MCF 10A (cell line): ENCODE results near the gene FHL3. TPM values are rescaled to one million over a fixed set of nuclear protein-coding genes. Genes with fewer than 3 reads are reported as not detected.
"Not testable (repeated sequence)": the region's sequence is repeated elsewhere in the genome, so short reads cannot be mapped to it uniquely, and the experiment has no call there.

ENCODE experiments used
- BruUV-seq: library from RNA; stranded (reverse); fragments of 400-500 nt; replicated peaks from 2 replicates; lab custom pipeline; 2021; lab: Mats Ljungman, UMichigan
- CTCF ChIA-PET: fragments of 300-600 bp; sonication (Branson Sonifier 250); formaldehyde crosslinking; extraction: SDS; loops from one replicate; lab custom pipeline; 2021; ENCODE audit warnings: antibody characterized with exemption, inconsistent platforms; lab: Yijun Ruan, JAX
- POLR2A ChIA-PET: fragments of 300-600, 350-650 bp; sonication (Branson Sonifier 250); formaldehyde crosslinking; extraction: SDS; loops from one replicate; lab custom pipeline; 2020; ENCODE audit warnings: antibody characterized with exemption, inconsistent platforms; lab: Yijun Ruan, JAX
- DNase-seq: peaks from one replicate; pipeline ENCODE4 v3.0.0-alpha.2; 2018; ENCODE audit not compliant: unreplicated experiment
- H3K27ac Mint-ChIP-seq: one replicate; pipeline ENCODE4 v1.8.0; 2022; ENCODE audit warnings: mild to moderate bottlenecking, low read depth, mixed read lengths; ENCODE audit not compliant: unreplicated experiment
- H3K27me3 Mint-ChIP-seq: one replicate; pipeline ENCODE4 v1.8.0; 2022; ENCODE audit warnings: mixed read lengths; ENCODE audit not compliant: insufficient read depth, unreplicated experiment
- H3K36me3 Mint-ChIP-seq: one replicate; pipeline ENCODE4 v1.8.0; 2022; ENCODE audit warnings: mild to moderate bottlenecking, moderate library complexity, mixed read lengths; ENCODE audit not compliant: insufficient read depth, unreplicated experiment
- H3K4me1 Mint-ChIP-seq: one replicate; pipeline ENCODE4 v1.8.0; 2022; ENCODE audit warnings: mixed read lengths; ENCODE audit not compliant: insufficient read depth, unreplicated experiment
- H3K4me3 Mint-ChIP-seq: one replicate; pipeline ENCODE4 v1.8.0; 2022; ENCODE audit warnings: mild to moderate bottlenecking, moderate library complexity, mixed read lengths; ENCODE audit not compliant: unreplicated experiment
- H3K9me3 Mint-ChIP-seq: one replicate; pipeline ENCODE4 v1.8.0; 2022; ENCODE audit warnings: mixed read lengths; ENCODE audit not compliant: unreplicated experiment
- intact Hi-C: fragments of 100-400 bp; cut with micrococcal nuclease; formaldehyde crosslinking; loops from 2 replicates; pipeline ENCODE4 v1.14.1; 2022
- total RNA-seq: library from RNA; stranded (reverse); gene quantifications from 2 replicates; pipeline ENCODE4 v1.2.3, GENCODE V29; 2022
- TF ChIP-seq, protein P1 (sequence below): fragments of 200-600 bp; IDR thresholded peaks from one replicate; pipeline ENCODE4 v1.8.0; 2022; ENCODE audit warnings: antibody characterized with exemption, mild to moderate bottlenecking; ENCODE audit not compliant: unreplicated experiment

The FHL3 gene
- total RNA-seq, 1 experiment from 2014 or later = 18.8 TPM

DNA sequence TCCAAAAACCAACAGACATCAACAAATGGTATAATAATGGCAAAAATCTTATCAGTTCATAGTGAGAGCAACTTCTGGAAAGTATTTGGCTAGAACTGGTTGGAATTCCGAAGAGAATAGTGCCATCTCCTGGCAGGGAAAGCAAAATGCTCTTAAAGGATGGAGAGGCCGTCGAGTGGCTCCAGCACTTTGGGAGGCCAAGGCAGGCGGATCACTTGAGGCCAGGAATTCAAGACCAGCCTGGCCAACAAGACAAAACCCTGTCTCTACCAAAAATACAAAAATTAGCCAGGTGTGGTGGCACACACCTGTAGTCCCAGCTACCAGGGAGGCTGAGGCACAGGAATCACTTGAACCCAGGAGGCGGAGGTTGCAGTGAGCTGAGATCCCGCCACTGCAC lies 30.2 kb downstream of the FHL3 start:
- CTCF ChIA-PET = interaction anchor here (0.6 to 1.9 kb wide), 13 partner anchors 9 to 112 kb away, joined by 3 to 10 read pairs (median 5); no protein-coding TSS in a partner anchor
- H3K4me3 Mint-ChIP-seq, H3K9me3 Mint-ChIP-seq, H3K4me1 Mint-ChIP-seq, POLR2A ChIA-PET, H3K27me3 Mint-ChIP-seq, H3K27ac Mint-ChIP-seq, BruUV-seq: not testable (repeated sequence)
- TF ChIP-seq, protein P1, sequence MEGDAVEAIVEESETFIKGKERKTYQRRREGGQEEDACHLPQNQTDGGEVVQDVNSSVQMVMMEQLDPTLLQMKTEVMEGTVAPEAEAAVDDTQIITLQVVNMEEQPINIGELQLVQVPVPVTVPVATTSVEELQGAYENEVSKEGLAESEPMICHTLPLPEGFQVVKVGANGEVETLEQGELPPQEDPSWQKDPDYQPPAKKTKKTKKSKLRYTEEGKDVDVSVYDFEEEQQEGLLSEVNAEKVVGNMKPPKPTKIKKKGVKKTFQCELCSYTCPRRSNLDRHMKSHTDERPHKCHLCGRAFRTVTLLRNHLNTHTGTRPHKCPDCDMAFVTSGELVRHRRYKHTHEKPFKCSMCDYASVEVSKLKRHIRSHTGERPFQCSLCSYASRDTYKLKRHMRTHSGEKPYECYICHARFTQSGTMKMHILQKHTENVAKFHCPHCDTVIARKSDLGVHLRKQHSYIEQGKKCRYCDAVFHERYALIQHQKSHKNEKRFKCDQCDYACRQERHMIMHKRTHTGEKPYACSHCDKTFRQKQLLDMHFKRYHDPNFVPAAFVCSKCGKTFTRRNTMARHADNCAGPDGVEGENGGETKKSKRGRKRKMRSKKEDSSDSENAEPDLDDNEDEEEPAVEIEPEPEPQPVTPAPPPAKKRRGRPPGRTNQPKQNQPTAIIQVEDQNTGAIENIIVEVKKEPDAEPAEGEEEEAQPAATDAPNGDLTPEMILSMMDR = peak; percentile 43
- intact Hi-C loops = loop anchor here (1.0 to 10.0 kb wide), 2 partner anchors 85 to 160 kb away; no protein-coding TSS in a partner anchor
- H3K36me3 Mint-ChIP-seq = peaks cover 97% of the 10 kb centered on the region
- DNase-seq = peak; percentile 55

- no peaks in the 10 kb centered on the region for H3K9me3 Mint-ChIP-seq
- no TSS peak for BruUV-seq
- no peak overlapping the region for H3K4me3 Mint-ChIP-seq
- H3K27me3 Mint-ChIP-seq = no peaks in the 10 kb centered on the region
- TF ChIP-seq, protein P1 = no peak
- no peaks in the 10 kb centered on the region for H3K4me1 Mint-ChIP-seq
- H3K27ac Mint-ChIP-seq = no peak overlapping the region
- CTCF ChIA-PET = interaction anchor here (0.7 to 1.9 kb wide), 2 partner anchors 13 to 112 kb away, joined by 3 to 7 read pairs; no protein-coding TSS in a partner anchor
- peaks cover 97% of the 10 kb centered on the region for H3K36me3 Mint-ChIP-seq
- DNase-seq = no peak
- intact Hi-C loops = loop anchor here (10.0 kb wide), 1 partner anchor 160 kb away; no protein-coding TSS in a partner anchor
- POLR2A ChIA-PET = no interaction called here
These were observed 30.7 kb downstream of the FHL3 start for GRCh38 chr1:37974567-37974966.

- POLR2A ChIA-PET = interaction anchor here (0.6 kb wide), 1 partner anchor 284 kb away, joined by 3 read pairs; no protein-coding TSS in a partner anchor
- H3K4me1 Mint-ChIP-seq, BruUV-seq, H3K27me3 Mint-ChIP-seq, DNase-seq, H3K9me3 Mint-ChIP-seq, CTCF ChIA-PET, H3K27ac Mint-ChIP-seq, H3K4me3 Mint-ChIP-seq: not testable (repeated sequence)
- peaks cover 97% of the 10 kb centered on the region for H3K36me3 Mint-ChIP-seq
- intact Hi-C loops = loop anchor here (10.0 kb wide), 1 partner anchor 159 kb away; no protein-coding TSS in a partner anchor
These were observed 31.6 kb downstream of the FHL3 start for GRCh38 chr1:37973684-37974083.

DNA sequence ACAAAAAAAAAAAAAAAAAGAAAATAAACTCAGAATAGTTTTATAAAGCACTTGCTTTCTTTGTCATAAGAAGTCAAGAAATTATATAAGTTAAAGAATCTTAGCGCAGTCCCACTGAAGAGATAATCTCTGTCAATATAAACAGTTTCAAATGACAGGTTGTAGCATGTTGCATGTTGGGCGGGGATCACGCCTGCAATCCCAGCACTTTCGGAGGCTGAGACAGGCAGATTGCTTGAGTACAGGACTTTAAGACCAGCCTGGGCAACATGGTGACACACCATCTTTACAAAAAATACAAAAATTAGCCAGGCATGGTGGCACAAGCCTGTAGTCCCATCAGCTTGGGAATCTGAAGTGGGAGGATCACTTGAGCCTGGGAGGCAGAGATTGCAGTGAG lies 40.0 kb downstream of the FHL3 start:
- H3K4me1 Mint-ChIP-seq = no peaks in the 10 kb centered on the region
- CTCF ChIA-PET = no interaction called here
- POLR2A ChIA-PET = interaction anchor here (1.1 kb wide), 1 partner anchor 157 kb away, joined by 3 read pairs; the partner anchor contains the start of genes C1orf122 and YRDC
- no peaks in the 10 kb centered on the region for H3K27me3 Mint-ChIP-seq
- H3K27ac Mint-ChIP-seq = no peak overlapping the region
- DNase-seq = no peak
- H3K9me3 Mint-ChIP-seq = no peaks in the 10 kb centered on the region
- TF ChIP-seq, protein P1 = no peak
- intact Hi-C loops = no loop called here
- H3K36me3 Mint-ChIP-seq = peaks cover 99% of the 10 kb centered on the region
- H3K4me3 Mint-ChIP-seq = no peak overlapping the region
- no TSS peak for BruUV-seq

DNA sequence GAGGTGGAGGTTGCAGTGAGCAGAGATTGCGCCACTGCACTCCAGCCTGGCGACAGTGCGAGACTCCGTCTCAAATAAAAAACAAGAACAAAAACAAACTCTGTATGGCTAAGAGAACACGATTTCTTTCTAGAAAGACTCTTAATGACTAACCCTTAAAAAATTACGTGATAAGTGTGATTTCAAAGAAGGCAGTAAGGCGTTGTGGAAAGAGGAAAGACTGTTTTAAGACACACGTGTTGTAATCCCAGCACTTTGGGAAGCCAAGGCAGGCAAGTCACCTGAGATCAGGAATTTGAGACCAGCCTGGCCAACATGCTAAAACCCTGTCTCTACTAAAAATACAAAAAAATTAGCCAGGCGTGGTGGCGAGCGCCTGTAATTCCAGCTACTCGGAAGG lies 41.2 kb downstream of the FHL3 start:
- intact Hi-C loops, H3K27me3 Mint-ChIP-seq, DNase-seq, BruUV-seq, H3K27ac Mint-ChIP-seq, H3K9me3 Mint-ChIP-seq, H3K4me1 Mint-ChIP-seq, H3K4me3 Mint-ChIP-seq, POLR2A ChIA-PET: not testable (repeated sequence)
- H3K36me3 Mint-ChIP-seq = peaks cover 99% of the 10 kb centered on the region
- CTCF ChIA-PET = interaction anchor here (0.7 kb wide), 1 partner anchor 27 kb away, joined by 3 read pairs; no protein-coding TSS in a partner anchor
